Measurements from ENCODE around the gene LRRC28.

Gene LRRC28

DNA sequence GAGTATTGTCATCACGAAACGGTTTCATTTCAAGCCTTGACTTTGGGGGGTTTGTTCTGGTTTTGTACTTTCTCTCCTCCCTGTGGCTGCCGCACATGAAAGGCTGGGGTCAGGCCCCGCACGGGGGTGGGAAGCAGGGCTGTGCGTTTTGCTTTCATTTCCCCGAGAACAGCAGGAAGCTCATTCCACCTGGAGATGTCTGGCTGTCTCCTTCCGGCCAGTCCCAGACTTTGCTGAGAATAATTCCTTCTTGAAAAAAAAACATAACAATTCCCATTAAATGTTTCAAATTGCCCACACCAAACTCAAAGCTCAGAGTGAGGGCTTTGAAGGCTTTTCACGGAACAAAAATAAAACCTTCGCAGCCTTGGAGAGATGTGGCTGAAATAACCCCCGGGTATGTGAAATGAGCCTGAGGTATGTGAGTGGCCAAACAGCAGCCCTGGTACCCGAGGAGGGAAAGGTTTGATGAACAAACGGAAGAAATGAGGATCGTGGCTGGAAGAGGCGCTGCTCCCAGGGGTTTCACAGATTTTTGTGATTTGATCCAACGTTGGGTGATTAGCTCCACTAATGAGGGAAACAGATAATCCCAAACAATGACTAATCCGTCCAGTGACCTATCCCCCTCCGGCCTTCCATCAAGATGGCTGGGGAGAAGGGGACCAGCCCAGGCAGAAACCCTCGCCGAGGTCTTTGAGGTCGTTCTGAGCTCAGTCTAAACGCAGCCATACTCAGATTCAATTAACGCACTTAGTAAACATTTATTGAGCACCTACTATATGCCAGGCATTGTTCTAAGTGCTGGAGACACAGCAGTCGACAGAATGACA is 187.6 kb downstream of the LRRC28 start:
- DNase-seq = no peak

DNA sequence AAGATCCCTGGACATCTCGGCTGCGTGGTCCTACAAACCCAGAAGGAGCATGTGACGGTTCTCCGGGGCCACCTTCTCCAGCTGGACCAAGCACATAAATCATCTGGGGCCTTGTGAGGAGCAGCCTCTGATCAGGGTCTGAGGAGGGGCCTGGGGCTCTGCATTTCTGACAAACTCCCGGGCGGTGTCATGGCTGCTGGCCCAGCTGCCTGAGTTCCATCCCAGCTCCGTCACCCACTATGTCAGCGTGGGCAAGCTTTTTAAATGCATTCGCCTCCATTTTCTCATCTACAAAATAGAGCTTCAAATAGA is 188.2 kb downstream of the LRRC28 start:
- DNase-seq = no peak

DNA sequence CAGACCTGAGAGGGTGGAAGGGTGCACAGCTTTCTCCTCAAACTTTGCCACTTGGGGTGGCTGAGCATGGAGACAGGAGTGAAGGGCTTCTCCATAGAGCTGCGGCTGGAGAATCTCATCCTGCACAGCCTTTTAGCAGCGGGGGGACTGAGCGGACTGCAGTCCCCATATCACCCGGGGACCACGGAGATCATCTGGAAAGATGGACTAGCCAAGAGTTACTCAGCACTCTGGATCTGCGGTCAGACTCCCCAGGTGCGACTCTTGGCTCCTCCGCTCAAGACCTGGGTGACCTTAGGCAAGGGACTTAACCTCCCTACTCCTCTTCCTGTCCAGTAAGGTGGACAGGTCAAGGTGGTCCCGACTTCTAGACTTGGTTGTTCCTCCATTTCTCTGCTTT is 188.7 kb downstream of the LRRC28 start:
- DNase-seq = no peak

Data from RPMI8226 (cell line).